H1 (cell line): ENCODE data around the gene RFXANK. TPM values are rescaled to one million over a fixed set of nuclear protein-coding genes. Genes with fewer than 3 reads are reported as not detected.

ENCODE experiments used
- CTCF ChIA-PET: fragments of 300-600 bp; sonication (Branson Sonifier 250); formaldehyde crosslinking; loops from one replicate; lab custom pipeline; 2021; ENCODE audit not compliant: partially characterized antibody; lab: Charles Lee
- POLR2A ChIA-PET: fragments of 300-600 bp; sonication (Branson Sonifier 250); formaldehyde crosslinking; loops from one replicate; lab custom pipeline; 2021; ENCODE audit warnings: inconsistent platforms; ENCODE audit not compliant: partially characterized antibody; lab: Charles Lee
- DNase-seq, 2 experiments: peaks; one replicate each; pipeline versions ENCODE4 v3.0.0 to v3.0.0-alpha.2; 2010 to 2022; ENCODE audit warnings: low spot score in 2 of 2, low read depth in 1 of 2, mixed read lengths in 1 of 2
- FAIRE-seq: peaks from 2 replicates; lab custom pipeline; 2011; peaks lifted over from hg19 to GRCh38; lab: Jason Lieb, UNC
- H2AFZ ChIP-seq: 2 replicates; pipeline ENCODE4 v1.8.1; 2012; ENCODE audit warnings: low read length, inconsistent platforms
- H2AK5ac ChIP-seq: 2 replicates; pipeline ENCODE4 v1.6.1; 2013; ENCODE audit warnings: low read depth, low read length
- H2BK120ac ChIP-seq: replicated peaks from 2 replicates; pipeline ENCODE3; 2013; ENCODE audit warnings: low read depth, low read length, inconsistent platforms
- H2BK12ac ChIP-seq: 2 replicates; pipeline ENCODE4 v1.6.1; 2013; ENCODE audit warnings: low read depth, low read length
- H2BK15ac ChIP-seq: 2 replicates; pipeline ENCODE4 v1.6.1; 2013; ENCODE audit warnings: low read length
- H2BK20ac ChIP-seq: 2 replicates; pipeline ENCODE4 v1.6.1; 2013; ENCODE audit warnings: low read length
- H2BK5ac ChIP-seq: 2 replicates; pipeline ENCODE4 v1.6.1; 2013; ENCODE audit warnings: low read depth, low read length
- H3K14ac ChIP-seq: 2 replicates; pipeline ENCODE4 v1.6.1; 2013; ENCODE audit warnings: inconsistent platforms; ENCODE audit not compliant: insufficient read length
- H3K18ac ChIP-seq: 2 replicates; pipeline ENCODE4 v1.6.1; 2013; ENCODE audit warnings: low read length; ENCODE audit errors: extremely low read depth
- H3K23ac ChIP-seq: 2 replicates; pipeline ENCODE4 v1.6.1; 2013; ENCODE audit warnings: inconsistent platforms; ENCODE audit not compliant: insufficient read length
- H3K23me2 ChIP-seq: 2 replicates; pipeline ENCODE4 v1.6.1; 2013; ENCODE audit warnings: low read depth, low read length
- H3K27ac ChIP-seq: 2 replicates; pipeline ENCODE4 v1.6.1; 2011; ENCODE audit warnings: low read depth, low read length, inconsistent platforms
- H3K27me3 ChIP-seq, 4 experiments: replicated peaks in 1 of 4; 1 replicate in 1 of 4; 2 replicates in 3 of 4; pipeline versions ENCODE4 v1.6.1 to v1.8.1; 2011 to 2013; ENCODE audit warnings: low read length in 3 of 4, mild to moderate bottlenecking in 3 of 4, inconsistent platforms in 2 of 4, mixed read lengths in 2 of 4, moderate library complexity in 1 of 4; ENCODE audit not compliant: control insufficient read depth in 3 of 4, insufficient read depth in 3 of 4; ENCODE audit errors: extremely low read depth in 1 of 4
- H3K36me3 ChIP-seq, 4 experiments: 2 replicates each; pipeline versions ENCODE4 v1.6.1 to v1.8.1; 2011 to 2013; ENCODE audit warnings: mild to moderate bottlenecking in 4 of 4, low read length in 3 of 4, moderate library complexity in 2 of 4, control low read depth in 1 of 4, inconsistent platforms in 1 of 4; ENCODE audit not compliant: insufficient read depth in 4 of 4, control insufficient read depth in 2 of 4
- H3K4ac ChIP-seq: replicated peaks from 2 replicates; pipeline ENCODE3; 2013; ENCODE audit warnings: low read length, low read depth, mixed read lengths, inconsistent platforms; ENCODE audit not compliant: insufficient read length
- H3K4me1 ChIP-seq, 4 experiments: replicated peaks in 1 of 4; 1 replicate in 1 of 4; 2 replicates in 3 of 4; pipeline versions ENCODE4 v1.6.1 to v1.8.1; 2011 to 2013; ENCODE audit warnings: low read length in 3 of 4, inconsistent platforms in 2 of 4, mixed read lengths in 1 of 4; ENCODE audit not compliant: insufficient read depth in 4 of 4, control insufficient read depth in 3 of 4
- H3K4me2 ChIP-seq, 2 experiments: 2 replicates each; pipeline versions ENCODE4 v1.6.1 to v1.8.1; 2011 to 2013; ENCODE audit warnings: low read depth in 2 of 2, low read length in 2 of 2, control low read depth in 1 of 2, inconsistent platforms in 1 of 2, mild to moderate bottlenecking in 1 of 2; ENCODE audit not compliant: insufficient read depth in 1 of 2
- H3K4me3 ChIP-seq, 4 experiments: fragments of 200-600, 300-600 bp in 1 of 4; sonication (generic), shearing (Covaris generic), sonication (Bioruptor Twin) in 1 of 4; 2 replicates each; pipeline versions ENCODE4 v1.5.1 to v1.8.1; 2011 to 2016; ENCODE audit warnings: low read length in 4 of 4, low read depth in 3 of 4, control low read depth in 2 of 4, inconsistent platforms in 2 of 4, mild to moderate bottlenecking in 2 of 4, mixed read lengths in 1 of 4, moderate library complexity in 1 of 4; ENCODE audit not compliant: insufficient read depth in 2 of 4; ENCODE audit errors: extremely low read depth in 1 of 4
- H3K56ac ChIP-seq: replicated peaks from 2 replicates; pipeline ENCODE3; 2013; ENCODE audit warnings: low read depth, mild to moderate bottlenecking, mixed read lengths, low read length, inconsistent platforms; ENCODE audit not compliant: insufficient read length
- H3K79me1 ChIP-seq: 2 replicates; pipeline ENCODE4 v1.6.1; 2013; ENCODE audit warnings: low read depth, low read length, control low read depth
- H3K79me2 ChIP-seq, 2 experiments: 2 replicates each; pipeline versions ENCODE4 v1.6.1 to v1.8.1; 2012 to 2013; ENCODE audit warnings: low read length in 2 of 2, mild to moderate bottlenecking in 2 of 2, inconsistent platforms in 1 of 2; ENCODE audit not compliant: insufficient read depth in 2 of 2, control insufficient read depth in 1 of 2
- H3K9ac ChIP-seq, 4 experiments: replicated peaks in 1 of 4; 1 replicate in 1 of 4; 2 replicates in 3 of 4; pipeline versions ENCODE4 v1.6.1 to v1.8.1; 2011 to 2013; ENCODE audit warnings: low read depth in 3 of 4, low read length in 3 of 4, control low read depth in 2 of 4, mild to moderate bottlenecking in 2 of 4, moderate library complexity in 2 of 4, inconsistent platforms in 1 of 4; ENCODE audit errors: extremely low read depth in 1 of 4
- H3K9me3 ChIP-seq, 2 experiments: 2 replicates each; pipeline versions ENCODE4 v1.6.1 to v1.8.1; 2012 to 2013; ENCODE audit warnings: mild to moderate bottlenecking in 2 of 2, moderate library complexity in 2 of 2, control low read depth in 1 of 2, inconsistent platforms in 1 of 2, low read depth in 1 of 2, low read length in 1 of 2, mixed read lengths in 1 of 2; ENCODE audit not compliant: insufficient read depth in 2 of 2
- H4K20me1 ChIP-seq, 2 experiments: replicated peaks in 1 of 2; 2 replicates each; pipeline versions ENCODE3 to v1.8.1; 2011 to 2013; ENCODE audit warnings: inconsistent platforms in 2 of 2, low read length in 2 of 2, mild to moderate bottlenecking in 1 of 2; ENCODE audit not compliant: insufficient read depth in 2 of 2, control insufficient read depth in 1 of 2
- H4K5ac ChIP-seq: 2 replicates; pipeline ENCODE4 v1.6.1; 2013; ENCODE audit warnings: low read length, low read depth, mixed read lengths, inconsistent platforms; ENCODE audit not compliant: insufficient read length
- H4K8ac ChIP-seq: 2 replicates; pipeline ENCODE4 v1.8.0; 2013; ENCODE audit warnings: mild to moderate bottlenecking, moderate library complexity, low read length, inconsistent platforms; ENCODE audit not compliant: insufficient read depth; ENCODE audit errors: extremely low read depth
- H4K91ac ChIP-seq: replicated peaks from 2 replicates; pipeline ENCODE3; 2013; ENCODE audit warnings: low read length, mixed read lengths, inconsistent platforms; ENCODE audit not compliant: insufficient read length
- MAX ChIP-seq: IDR thresholded peaks from 2 replicates; pipeline ENCODE4 v1.6.1; 2012; ENCODE audit warnings: inconsistent platforms
- WGBS, 2 experiments: shearing (Covaris generic) in 1 of 2; methylation state at CpG; one replicate each; pipeline versions ENCODE4 v1.1.6 to v1.1.7; 2013 to 2015; ENCODE audit warnings: low lambda C conversion rate in 2 of 2, mixed read lengths in 2 of 2, inconsistent platforms in 1 of 2, low coverage in 1 of 2, missing lambda C conversion rate in 1 of 2; ENCODE audit not compliant: insufficient replicate concordance in 2 of 2, insufficient coverage in 1 of 2, insufficient read length in 1 of 2; ENCODE audit errors: extremely low coverage in 1 of 2, missing lambda C conversion rate in 1 of 2; 5-methylcytosine and 5-hydroxymethylcytosine counted together
- polyA plus RNA-seq, 7 experiments: library from polyadenylated mRNA; depleted of rRNA in 3 of 7; stranded (reverse) in 5 of 7; unstranded in 2 of 7; fragments of >200 nt in 5 of 7; fragments of 200-250 nt in 2 of 7; gene quantifications; 1 replicate in 5 of 7; 2 replicates in 1 of 7; 4 replicates in 1 of 7; pipeline versions ENCODE4 v1.2.1 to v1.2.3, GENCODE V29; 2011 to 2013; ENCODE audit warnings: missing spikeins in 2 of 7, mixed read lengths in 2 of 7
- total RNA-seq: library from RNA; stranded (reverse); fragmentation: NEBNext Ultra II Directional; extraction: Animal tissue kit (Norgen Biotek cat#: 25700); gene quantifications from 2 replicates; pipeline ENCODE4 v1.2.1, GENCODE V29; 2021

Gene RFXANK
- total and polyA plus RNA-seq, 2 of the 8 experiments (the other 6 are each of a cell fraction or from before 2014, with no cell fraction given) = 72.9 to 87.5 TPM

- DNase-seq = no peak
- Histone ChIP-seq H3K18ac (no peak overlapping the region), H2BK12ac (no peak overlapping the region), H3K56ac (no peak overlapping the region), H3K4me1 (no peaks in the 10 kb centered on the region), H3K4ac (no peak overlapping the region), H2AFZ (no peak overlapping the region), H3K79me1 (no peaks in the 10 kb centered on the region), H4K20me1 (peaks cover 0 to 9% of the 10 kb centered on the region in 2 experiments), H3K9me3 (no peaks in the 10 kb centered on the region), H2BK15ac (no peak overlapping the region), H3K14ac (no peak overlapping the region), H3K27ac (no peak overlapping the region), H2BK120ac (no peak overlapping the region), H2BK20ac (no peak overlapping the region), H4K8ac (peak overlapping the region; percentile 28; the same call in 1 of the 2 replicates), H3K4me3 (no peak overlapping the region), H3K4me2 (no peak overlapping the region), H4K5ac (no peak overlapping the region), H3K9ac (no peak overlapping the region), H3K36me3 (peaks cover 2 to 6% (median 4%) of the 10 kb centered on the region in 4 experiments; a peak in 6 of 8 replicates), H3K23me2 (no peaks in the 10 kb centered on the region), H3K27me3 (no peaks in the 10 kb centered on the region), H3K79me2 (no peaks in the 10 kb centered on the region), H2AK5ac (no peak overlapping the region), H2BK5ac (no peak overlapping the region), H3K23ac (no peak overlapping the region), H4K91ac (no peak overlapping the region)
- ChIA-PET CTCF (interaction anchor here (0.8 to 0.9 kb wide), 2 partner anchors 24 to 31 kb away, joined by 3 read pairs; no protein-coding TSS in a partner anchor), POLR2A (interaction anchor here (0.5 to 1.4 kb wide), 3 partner anchors 15 to 182 kb away, joined by 3 to 4 read pairs (median 4); no protein-coding TSS in a partner anchor)
- TF ChIP-seq MAX = no peak
- WGBS, 2 experiments = 91% methylated on average over 17 of the region's 17 CpGs; no CpG with 5 or more reads in 1 of the 2 experiments
- FAIRE-seq = no peak
Measured at GRCh38 chr19:19179548-19180441, 12.3 kb upstream of the RFXANK start.
